Keratinocyte (primary cell): ENCODE data around the gene SPANXN3. TPM values are rescaled to one million over a fixed set of nuclear protein-coding genes. Genes with fewer than 3 reads are reported as not detected.

Source experiments
- DNase-seq: peaks from one replicate; pipeline ENCODE4 v3.0.0-alpha.2; 2011; ENCODE audit warnings: low read depth, missing footprints, low spot score
- FAIRE-seq: peaks from 2 replicates; lab custom pipeline; 2011; peaks lifted over from hg19 to GRCh38; lab: Jason Lieb, UNC
- H2AFZ ChIP-seq: 2 replicates; pipeline ENCODE4 v1.6.0; 2012; ENCODE audit warnings: low read length, control low read depth, inconsistent platforms; ENCODE audit not compliant: control insufficient read depth
- H3K27ac ChIP-seq: 2 replicates; pipeline ENCODE4 v1.5.1; 2011; ENCODE audit warnings: low read length; ENCODE audit not compliant: control insufficient read depth, insufficient read depth
- H3K27me3 ChIP-seq: 3 replicates; pipeline ENCODE4 v1.6.0; 2011; ENCODE audit warnings: low read length; ENCODE audit not compliant: control insufficient read depth, insufficient read depth; ENCODE audit errors: extremely low read depth
- H3K36me3 ChIP-seq, 2 experiments: 2 replicates in 1 of 2; 3 replicates in 1 of 2; pipeline ENCODE4 v1.5.1; 2011; ENCODE audit warnings: low read length in 2 of 2, mild to moderate bottlenecking in 1 of 2; ENCODE audit not compliant: control insufficient read depth in 2 of 2, insufficient read depth in 2 of 2; ENCODE audit errors: extremely low read depth in 1 of 2
- H3K4me1 ChIP-seq: 3 replicates; pipeline ENCODE4 v1.5.1; 2011; ENCODE audit warnings: low read length; ENCODE audit not compliant: control insufficient read depth, insufficient read depth; ENCODE audit errors: extremely low read depth
- H3K4me2 ChIP-seq: 3 replicates; pipeline ENCODE4 v1.6.0; 2011; ENCODE audit warnings: low read depth, low read length; ENCODE audit not compliant: control insufficient read depth, insufficient read depth; ENCODE audit errors: extremely low read depth
- H3K4me3 ChIP-seq, 3 experiments: fragments of 200-600 bp in 1 of 3; sonication (generic) in 1 of 3; 2 replicates in 2 of 3; 3 replicates in 1 of 3; pipeline ENCODE4 v1.5.1; 2011 to 2016; ENCODE audit warnings: low read length in 3 of 3, mild to moderate bottlenecking in 3 of 3, control low read depth in 2 of 3, inconsistent platforms in 1 of 3, low read depth in 1 of 3, mixed read lengths in 1 of 3, mixed run types in 1 of 3, moderate library complexity in 1 of 3; ENCODE audit not compliant: control insufficient read depth in 2 of 3, insufficient read depth in 2 of 3; ENCODE audit errors: extremely low read depth in 1 of 3
- H3K79me2 ChIP-seq: 2 replicates; pipeline ENCODE4 v1.6.0; 2012; ENCODE audit warnings: low read length; ENCODE audit not compliant: control insufficient read depth, insufficient read depth
- H3K9ac ChIP-seq: 3 replicates; pipeline ENCODE4 v1.6.0; 2011; ENCODE audit warnings: low read length; ENCODE audit not compliant: control insufficient read depth, insufficient read depth; ENCODE audit errors: extremely low read depth
- H3K9me1 ChIP-seq: 3 replicates; pipeline ENCODE4 v1.6.0; 2011; ENCODE audit warnings: low read length; ENCODE audit not compliant: control insufficient read depth, insufficient read depth; ENCODE audit errors: extremely low read depth
- H3K9me3 ChIP-seq: 2 replicates; pipeline ENCODE4 v1.5.1; 2012; ENCODE audit warnings: low read depth, low read length; ENCODE audit not compliant: control insufficient read depth
- H4K20me1 ChIP-seq: 3 replicates; pipeline ENCODE4 v1.6.0; 2011; ENCODE audit warnings: low read length; ENCODE audit not compliant: control insufficient read depth, insufficient read depth; ENCODE audit errors: extremely low read depth
- EZH2 ChIP-seq: IDR thresholded peaks from one replicate; pipeline ENCODE4 v1.6.1; 2012; ENCODE audit warnings: inconsistent platforms, mild to moderate bottlenecking, low read length, moderate library complexity
- dilution Hi-C: fragments of 300-500 bp; cut with MboI; formaldehyde crosslinking; loops from one replicate; pipeline ENCODE4 v1.7.0; 2020; ENCODE audit warnings: low sequenced_read_pairs; ENCODE audit not compliant: extremely low pct_ligation_motif_present
- polyA plus RNA-seq, 5 experiments: library from polyadenylated mRNA; depleted of rRNA in 3 of 5; stranded (reverse) in 3 of 5; stranded (forward) in 1 of 5; unstranded in 1 of 5; fragments of >200 nt; gene quantifications; 1 replicate in 1 of 5; 2 replicates in 3 of 5; 3 replicates in 1 of 5; pipeline versions ENCODE4 v1.2.1 to v1.2.3, GENCODE V29; 2011 to 2012; ENCODE audit warnings: missing spikeins in 2 of 5, low read depth in 1 of 5, low replicate concordance in 1 of 5
- TF ChIP-seq, protein P1 (sequence below), 3 experiments: IDR thresholded peaks in 1 of 3; conservative IDR thresholded peaks in 1 of 3; optimal IDR thresholded peaks in 1 of 3; 2 replicates in 2 of 3; 3 replicates in 1 of 3; pipeline versions ENCODE3 to v1.5.1; 2011; ENCODE audit warnings: low read length in 3 of 3, mild to moderate bottlenecking in 3 of 3, moderate library complexity in 2 of 3, control low read depth in 1 of 3, inconsistent platforms in 1 of 3; ENCODE audit not compliant: insufficient read depth in 2 of 3; ENCODE audit errors: extremely low read depth in 1 of 3

The SPANXN3 gene
- polyA plus RNA-seq, 1 donor (not counting 4 experiments of a cell fraction or from before 2014, with no cell fraction given): not detected

DNA sequence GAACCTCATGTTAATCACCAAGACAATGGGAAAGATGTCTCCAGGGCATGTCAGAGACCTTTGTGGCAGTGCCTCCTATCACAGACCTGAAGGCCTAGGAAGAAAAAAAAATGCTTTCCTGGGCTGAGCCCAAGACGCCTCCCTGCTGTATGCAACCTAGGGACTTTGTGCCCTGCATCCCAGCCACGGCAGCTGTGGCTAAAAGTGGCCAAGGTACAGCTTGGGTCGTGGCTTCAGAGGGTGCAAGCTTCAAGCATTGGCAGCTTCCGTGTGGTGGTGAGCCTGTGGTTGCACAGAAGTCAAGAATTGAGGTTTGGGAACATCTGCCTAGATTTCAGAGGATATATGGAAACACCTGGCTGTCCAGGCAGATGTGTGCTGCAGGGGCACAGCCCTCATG, 40.5 kb downstream of the SPANXN3 start:
- Histone ChIP-seq H2AFZ (no peak overlapping the region), H3K9me1 (no peaks in the 10 kb centered on the region), H3K27me3 (no peaks in the 10 kb centered on the region), H3K79me2 (no peaks in the 10 kb centered on the region), H3K9ac (no peak overlapping the region), H3K27ac (no peak overlapping the region), H3K4me3 (no peak overlapping the region), H4K20me1 (no peaks in the 10 kb centered on the region), H3K4me2 (no peak overlapping the region), H3K4me1 (no peaks in the 10 kb centered on the region), H3K36me3 (no peaks in the 10 kb centered on the region), H3K9me3 (no peaks in the 10 kb centered on the region)
- no peak for FAIRE-seq
- no peak for TF ChIP-seq EZH2
- TF ChIP-seq, protein P1, sequence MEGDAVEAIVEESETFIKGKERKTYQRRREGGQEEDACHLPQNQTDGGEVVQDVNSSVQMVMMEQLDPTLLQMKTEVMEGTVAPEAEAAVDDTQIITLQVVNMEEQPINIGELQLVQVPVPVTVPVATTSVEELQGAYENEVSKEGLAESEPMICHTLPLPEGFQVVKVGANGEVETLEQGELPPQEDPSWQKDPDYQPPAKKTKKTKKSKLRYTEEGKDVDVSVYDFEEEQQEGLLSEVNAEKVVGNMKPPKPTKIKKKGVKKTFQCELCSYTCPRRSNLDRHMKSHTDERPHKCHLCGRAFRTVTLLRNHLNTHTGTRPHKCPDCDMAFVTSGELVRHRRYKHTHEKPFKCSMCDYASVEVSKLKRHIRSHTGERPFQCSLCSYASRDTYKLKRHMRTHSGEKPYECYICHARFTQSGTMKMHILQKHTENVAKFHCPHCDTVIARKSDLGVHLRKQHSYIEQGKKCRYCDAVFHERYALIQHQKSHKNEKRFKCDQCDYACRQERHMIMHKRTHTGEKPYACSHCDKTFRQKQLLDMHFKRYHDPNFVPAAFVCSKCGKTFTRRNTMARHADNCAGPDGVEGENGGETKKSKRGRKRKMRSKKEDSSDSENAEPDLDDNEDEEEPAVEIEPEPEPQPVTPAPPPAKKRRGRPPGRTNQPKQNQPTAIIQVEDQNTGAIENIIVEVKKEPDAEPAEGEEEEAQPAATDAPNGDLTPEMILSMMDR (optimal IDR thresholded peaks at IDR 0.05 in 1 of 3, IDR thresholded peaks at IDR 0.05 in 1 of 3, conservative IDR thresholded peaks at IDR 0.05 in 1 of 3; ENCODE audit: extremely low read depth in 1 of 3, insufficient read depth in 2 of 3, low read length in 3 of 3): no peak
- dilution Hi-C loops: no loop called here
- no peak for DNase-seq

DNA sequence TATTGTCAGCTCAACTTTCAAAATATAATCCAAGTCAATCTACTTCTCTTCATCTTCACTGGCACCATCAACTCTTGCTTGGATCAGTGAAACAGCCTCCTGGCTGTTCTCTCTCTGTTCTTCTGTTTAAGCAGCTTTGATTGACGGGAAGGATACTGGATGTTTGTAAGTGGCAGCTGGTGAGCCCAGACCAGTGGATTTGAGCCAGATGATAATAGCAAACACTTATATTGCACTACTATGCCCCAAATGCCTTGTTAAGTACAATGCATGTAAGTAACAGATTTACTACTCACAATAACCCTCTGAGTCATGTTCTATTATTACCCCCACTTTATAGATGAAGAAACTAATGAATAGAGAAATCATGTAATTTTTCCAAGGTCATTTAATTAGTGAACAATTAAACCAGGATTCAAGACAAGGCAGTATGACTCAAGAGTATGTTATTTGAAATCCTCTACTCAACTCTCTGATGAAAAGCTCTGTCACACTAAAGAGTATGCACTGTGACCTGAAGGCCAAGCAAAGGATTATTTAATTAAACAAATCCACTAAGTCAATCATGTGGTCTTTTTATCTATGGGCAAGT, 44.8 kb downstream of the SPANXN3 start:
- DNase-seq: no peak
- H3K27ac ChIP-seq: no peak overlapping the region

DNA sequence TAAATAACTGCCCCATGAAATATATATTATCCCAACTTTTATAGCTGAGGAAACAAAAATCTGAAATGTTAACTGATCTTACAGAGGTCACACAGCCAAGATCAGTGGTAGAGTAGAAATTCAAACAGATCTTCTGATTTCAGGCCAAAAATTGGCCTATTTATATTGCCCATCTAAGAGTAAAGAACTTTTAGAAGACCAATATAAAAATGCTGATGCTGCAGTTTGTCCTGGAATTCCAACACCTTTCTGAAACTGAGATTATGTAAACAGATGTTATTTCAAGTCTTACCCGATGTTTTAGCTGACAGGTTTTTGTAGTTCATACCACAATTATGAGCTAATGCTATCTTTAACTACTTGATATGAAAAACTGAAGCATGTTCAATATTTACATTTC, 51.1 kb downstream of the SPANXN3 start:
- no peaks in the 10 kb centered on the region for H4K20me1 ChIP-seq
- H2AFZ ChIP-seq: no peak overlapping the region
- no peak overlapping the region for H3K27ac ChIP-seq
- H3K9ac ChIP-seq: no peak overlapping the region
- H3K27me3 ChIP-seq: no peaks in the 10 kb centered on the region
- no peaks in the 10 kb centered on the region for H3K9me3 ChIP-seq
- TF ChIP-seq EZH2: no peak
- TF ChIP-seq, protein P1 (optimal IDR thresholded peaks at IDR 0.05 in 1 of 3, IDR thresholded peaks at IDR 0.05 in 1 of 3, conservative IDR thresholded peaks at IDR 0.05 in 1 of 3; ENCODE audit: extremely low read depth in 1 of 3, insufficient read depth in 2 of 3, low read length in 3 of 3): no peak
- H3K79me2 ChIP-seq: no peaks in the 10 kb centered on the region
- FAIRE-seq: no peak
- no peak for DNase-seq
- dilution Hi-C loops: no loop called here
- H3K4me3 ChIP-seq: no peak overlapping the region
- no peaks in the 10 kb centered on the region for H3K4me1 ChIP-seq
- H3K36me3 ChIP-seq: no peaks in the 10 kb centered on the region
- no peak overlapping the region for H3K4me2 ChIP-seq
- no peaks in the 10 kb centered on the region for H3K9me1 ChIP-seq

More for the DNA sequence above, 44.8 kb downstream of the SPANXN3 start:
- no peak overlapping the region for H2AFZ ChIP-seq
- H3K4me2 ChIP-seq: no peak overlapping the region
- no peaks in the 10 kb centered on the region for H3K27me3 ChIP-seq
- no peak for TF ChIP-seq EZH2
- no peak for FAIRE-seq
- H3K79me2 ChIP-seq: no peaks in the 10 kb centered on the region
- no peak overlapping the region for H3K4me3 ChIP-seq
- no peaks in the 10 kb centered on the region for H3K36me3 ChIP-seq
- no peaks in the 10 kb centered on the region for H3K9me3 ChIP-seq
- H4K20me1 ChIP-seq: no peaks in the 10 kb centered on the region
- dilution Hi-C loops: no loop called here
- no peak overlapping the region for H3K9ac ChIP-seq
- H3K4me1 ChIP-seq: no peaks in the 10 kb centered on the region
- no peaks in the 10 kb centered on the region for H3K9me1 ChIP-seq
